HFF-Myc (cell line): Measurements from ENCODE around the gene DTNBP1.

ENCODE experiments used
- DNase-seq: peaks from one replicate; pipeline ENCODE4 v3.0.0-alpha.2; 2011; ENCODE audit warnings: low read depth; ENCODE audit errors: extremely low read depth
- H3K4me3 ChIP-seq: replicated peaks from 2 replicates; pipeline ENCODE4 v1.5.1; 2011; ENCODE audit warnings: low read depth, mild to moderate bottlenecking, control low read depth, low read length
- CTCF ChIP-seq: IDR thresholded peaks from 2 replicates; pipeline ENCODE4 v1.5.1; 2012; ENCODE audit warnings: mild to moderate bottlenecking, low read depth, low read length, control low read depth; ENCODE audit errors: missing control alignments

DTNBP1 gene

DNA sequence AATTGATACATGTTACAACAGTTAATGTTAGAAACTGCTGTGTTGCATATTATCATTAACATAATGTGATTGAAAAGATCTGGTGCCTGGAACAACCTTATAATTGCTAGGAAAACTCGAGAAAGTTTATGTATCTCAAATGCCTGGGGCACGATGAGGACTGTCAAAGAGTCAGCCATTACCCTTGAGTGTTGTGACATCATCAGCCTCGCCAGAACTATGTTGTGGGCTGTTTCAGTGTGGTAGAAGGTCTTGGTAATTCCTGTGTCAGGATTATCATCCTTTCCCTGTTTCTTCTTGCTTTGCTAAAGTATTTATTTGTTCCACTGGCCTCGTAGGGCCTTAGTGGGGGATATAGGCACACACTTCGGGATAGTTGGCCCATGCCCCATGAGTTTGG, 185.1 kb downstream of the DTNBP1 start:
- H3K4me3 ChIP-seq, result no peak overlapping the region
- no peak for DNase-seq
- no peak for TF ChIP-seq CTCF

GRCh38 chr6:15476631-15477380, 186.0 kb downstream of the DTNBP1 start:
- DNase-seq, result no peak
- no peak for TF ChIP-seq CTCF
- no peak overlapping the region for H3K4me3 ChIP-seq

DNA sequence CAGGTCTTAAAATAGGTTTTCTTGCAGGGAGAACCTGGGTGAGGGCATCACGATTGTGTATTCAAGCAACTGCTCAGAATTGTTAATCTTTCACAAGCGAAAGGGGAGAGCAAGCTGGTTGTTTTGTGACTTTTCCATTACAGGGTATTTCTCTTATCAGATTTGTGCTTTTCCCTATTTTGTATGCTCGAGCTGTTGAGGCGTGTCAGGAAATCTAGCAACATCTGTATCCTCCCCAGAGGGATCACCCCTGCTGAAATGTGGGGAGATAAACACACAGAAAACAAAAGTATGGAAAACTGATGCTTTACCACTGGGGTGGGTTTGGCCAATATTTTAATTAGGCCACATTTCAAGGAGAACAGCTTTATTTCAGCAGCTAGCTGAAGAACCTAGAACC, 187.0 kb downstream of the DTNBP1 start:
- no peak overlapping the region for H3K4me3 ChIP-seq
- TF ChIP-seq CTCF, result no peak
- DNase-seq, result no peak

- DNase-seq, result no peak
- no peak overlapping the region for H3K4me3 ChIP-seq
- TF ChIP-seq CTCF, result no peak
These were observed 187.6 kb downstream of the DTNBP1 start for GRCh38 chr6:15475261-15475660.

- no peak overlapping the region for H3K4me3 ChIP-seq
- DNase-seq, result no peak
- no peak for TF ChIP-seq CTCF
These were observed 188.6 kb downstream of the DTNBP1 start for GRCh38 chr6:15474196-15474595.

- H3K4me3 ChIP-seq, result no peak overlapping the region
- TF ChIP-seq CTCF, result no peak
- DNase-seq, result peak; percentile 51
These were observed 189.1 kb downstream of the DTNBP1 start for GRCh38 chr6:15473741-15474161.

DNA sequence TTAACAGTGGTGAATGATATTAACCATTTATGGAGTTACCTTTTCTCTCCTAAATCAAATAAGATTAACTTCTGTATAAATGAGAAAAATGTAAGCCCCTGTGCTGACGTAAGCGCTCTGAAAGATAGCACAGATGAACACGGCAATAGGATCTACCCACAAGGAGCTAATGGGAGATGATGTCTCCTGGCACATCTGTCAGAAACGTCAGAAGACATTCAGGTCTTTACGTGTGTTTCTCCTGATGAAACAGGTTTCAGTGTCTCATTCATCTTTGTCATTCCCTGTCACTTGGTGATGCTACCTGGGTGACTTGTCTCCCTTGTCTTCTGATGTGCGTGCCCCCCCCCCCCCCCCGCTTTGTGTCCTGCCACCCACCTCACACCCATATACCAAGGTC, 189.7 kb downstream of the DTNBP1 start:
- no peak for DNase-seq
- no peak overlapping the region for H3K4me3 ChIP-seq
- TF ChIP-seq CTCF, result no peak
